H1 (cell line): Measurements from ENCODE around the gene CDK10. TPM values are rescaled to one million over a fixed set of nuclear protein-coding genes. Genes with fewer than 3 reads are reported as not detected.

ENCODE experiments used
- CTCF ChIA-PET: fragments of 300-600 bp; sonication (Branson Sonifier 250); formaldehyde crosslinking; loops from one replicate; lab custom pipeline; 2021; ENCODE audit not compliant: partially characterized antibody; lab: Charles Lee
- POLR2A ChIA-PET: fragments of 300-600 bp; sonication (Branson Sonifier 250); formaldehyde crosslinking; loops from one replicate; lab custom pipeline; 2021; ENCODE audit warnings: inconsistent platforms; ENCODE audit not compliant: partially characterized antibody; lab: Charles Lee
- DNase-seq, 2 experiments: peaks; one replicate each; pipeline versions ENCODE4 v3.0.0 to v3.0.0-alpha.2; 2010 to 2022; ENCODE audit warnings: low spot score in 2 of 2, low read depth in 1 of 2, mixed read lengths in 1 of 2
- FAIRE-seq: peaks from 2 replicates; lab custom pipeline; 2011; peaks lifted over from hg19 to GRCh38; lab: Jason Lieb, UNC
- H2AFZ ChIP-seq: 2 replicates; pipeline ENCODE4 v1.8.1; 2012; ENCODE audit warnings: low read length, inconsistent platforms
- H2AK5ac ChIP-seq: 2 replicates; pipeline ENCODE4 v1.6.1; 2013; ENCODE audit warnings: low read depth, low read length
- H2BK120ac ChIP-seq: replicated peaks from 2 replicates; pipeline ENCODE3; 2013; ENCODE audit warnings: low read depth, low read length, inconsistent platforms
- H2BK12ac ChIP-seq: 2 replicates; pipeline ENCODE4 v1.6.1; 2013; ENCODE audit warnings: low read depth, low read length
- H2BK15ac ChIP-seq: 2 replicates; pipeline ENCODE4 v1.6.1; 2013; ENCODE audit warnings: low read length
- H2BK20ac ChIP-seq: 2 replicates; pipeline ENCODE4 v1.6.1; 2013; ENCODE audit warnings: low read length
- H2BK5ac ChIP-seq: 2 replicates; pipeline ENCODE4 v1.6.1; 2013; ENCODE audit warnings: low read depth, low read length
- H3K14ac ChIP-seq: 2 replicates; pipeline ENCODE4 v1.6.1; 2013; ENCODE audit warnings: inconsistent platforms; ENCODE audit not compliant: insufficient read length
- H3K18ac ChIP-seq: 2 replicates; pipeline ENCODE4 v1.6.1; 2013; ENCODE audit warnings: low read length; ENCODE audit errors: extremely low read depth
- H3K23ac ChIP-seq: 2 replicates; pipeline ENCODE4 v1.6.1; 2013; ENCODE audit warnings: inconsistent platforms; ENCODE audit not compliant: insufficient read length
- H3K23me2 ChIP-seq: 2 replicates; pipeline ENCODE4 v1.6.1; 2013; ENCODE audit warnings: low read depth, low read length
- H3K27ac ChIP-seq: 2 replicates; pipeline ENCODE4 v1.6.1; 2011; ENCODE audit warnings: low read depth, low read length, inconsistent platforms
- H3K27me3 ChIP-seq, 4 experiments: replicated peaks in 1 of 4; 1 replicate in 1 of 4; 2 replicates in 3 of 4; pipeline versions ENCODE4 v1.6.1 to v1.8.1; 2011 to 2013; ENCODE audit warnings: low read length in 3 of 4, mild to moderate bottlenecking in 3 of 4, inconsistent platforms in 2 of 4, mixed read lengths in 2 of 4, moderate library complexity in 1 of 4; ENCODE audit not compliant: control insufficient read depth in 3 of 4, insufficient read depth in 3 of 4; ENCODE audit errors: extremely low read depth in 1 of 4
- H3K36me3 ChIP-seq, 4 experiments: 2 replicates each; pipeline versions ENCODE4 v1.6.1 to v1.8.1; 2011 to 2013; ENCODE audit warnings: mild to moderate bottlenecking in 4 of 4, low read length in 3 of 4, moderate library complexity in 2 of 4, control low read depth in 1 of 4, inconsistent platforms in 1 of 4; ENCODE audit not compliant: insufficient read depth in 4 of 4, control insufficient read depth in 2 of 4
- H3K4ac ChIP-seq: replicated peaks from 2 replicates; pipeline ENCODE3; 2013; ENCODE audit warnings: low read length, low read depth, mixed read lengths, inconsistent platforms; ENCODE audit not compliant: insufficient read length
- H3K4me1 ChIP-seq, 4 experiments: replicated peaks in 1 of 4; 1 replicate in 1 of 4; 2 replicates in 3 of 4; pipeline versions ENCODE4 v1.6.1 to v1.8.1; 2011 to 2013; ENCODE audit warnings: low read length in 3 of 4, inconsistent platforms in 2 of 4, mixed read lengths in 1 of 4; ENCODE audit not compliant: insufficient read depth in 4 of 4, control insufficient read depth in 3 of 4
- H3K4me2 ChIP-seq, 2 experiments: 2 replicates each; pipeline versions ENCODE4 v1.6.1 to v1.8.1; 2011 to 2013; ENCODE audit warnings: low read depth in 2 of 2, low read length in 2 of 2, control low read depth in 1 of 2, inconsistent platforms in 1 of 2, mild to moderate bottlenecking in 1 of 2; ENCODE audit not compliant: insufficient read depth in 1 of 2
- H3K4me3 ChIP-seq, 4 experiments: fragments of 200-600, 300-600 bp in 1 of 4; sonication (generic), shearing (Covaris generic), sonication (Bioruptor Twin) in 1 of 4; 2 replicates each; pipeline versions ENCODE4 v1.5.1 to v1.8.1; 2011 to 2016; ENCODE audit warnings: low read length in 4 of 4, low read depth in 3 of 4, control low read depth in 2 of 4, inconsistent platforms in 2 of 4, mild to moderate bottlenecking in 2 of 4, mixed read lengths in 1 of 4, moderate library complexity in 1 of 4; ENCODE audit not compliant: insufficient read depth in 2 of 4; ENCODE audit errors: extremely low read depth in 1 of 4
- H3K56ac ChIP-seq: replicated peaks from 2 replicates; pipeline ENCODE3; 2013; ENCODE audit warnings: low read depth, mild to moderate bottlenecking, mixed read lengths, low read length, inconsistent platforms; ENCODE audit not compliant: insufficient read length
- H3K79me1 ChIP-seq: 2 replicates; pipeline ENCODE4 v1.6.1; 2013; ENCODE audit warnings: low read depth, low read length, control low read depth
- H3K79me2 ChIP-seq, 2 experiments: 2 replicates each; pipeline versions ENCODE4 v1.6.1 to v1.8.1; 2012 to 2013; ENCODE audit warnings: low read length in 2 of 2, mild to moderate bottlenecking in 2 of 2, inconsistent platforms in 1 of 2; ENCODE audit not compliant: insufficient read depth in 2 of 2, control insufficient read depth in 1 of 2
- H3K9ac ChIP-seq, 4 experiments: replicated peaks in 1 of 4; 1 replicate in 1 of 4; 2 replicates in 3 of 4; pipeline versions ENCODE4 v1.6.1 to v1.8.1; 2011 to 2013; ENCODE audit warnings: low read depth in 3 of 4, low read length in 3 of 4, control low read depth in 2 of 4, mild to moderate bottlenecking in 2 of 4, moderate library complexity in 2 of 4, inconsistent platforms in 1 of 4; ENCODE audit errors: extremely low read depth in 1 of 4
- H3K9me3 ChIP-seq, 2 experiments: 2 replicates each; pipeline versions ENCODE4 v1.6.1 to v1.8.1; 2012 to 2013; ENCODE audit warnings: mild to moderate bottlenecking in 2 of 2, moderate library complexity in 2 of 2, control low read depth in 1 of 2, inconsistent platforms in 1 of 2, low read depth in 1 of 2, low read length in 1 of 2, mixed read lengths in 1 of 2; ENCODE audit not compliant: insufficient read depth in 2 of 2
- H4K20me1 ChIP-seq, 2 experiments: replicated peaks in 1 of 2; 2 replicates each; pipeline versions ENCODE3 to v1.8.1; 2011 to 2013; ENCODE audit warnings: inconsistent platforms in 2 of 2, low read length in 2 of 2, mild to moderate bottlenecking in 1 of 2; ENCODE audit not compliant: insufficient read depth in 2 of 2, control insufficient read depth in 1 of 2
- H4K5ac ChIP-seq: 2 replicates; pipeline ENCODE4 v1.6.1; 2013; ENCODE audit warnings: low read length, low read depth, mixed read lengths, inconsistent platforms; ENCODE audit not compliant: insufficient read length
- H4K8ac ChIP-seq: 2 replicates; pipeline ENCODE4 v1.8.0; 2013; ENCODE audit warnings: mild to moderate bottlenecking, moderate library complexity, low read length, inconsistent platforms; ENCODE audit not compliant: insufficient read depth; ENCODE audit errors: extremely low read depth
- H4K91ac ChIP-seq: replicated peaks from 2 replicates; pipeline ENCODE3; 2013; ENCODE audit warnings: low read length, mixed read lengths, inconsistent platforms; ENCODE audit not compliant: insufficient read length
- KDM5A ChIP-seq: fragments of 200-600 bp; IDR thresholded peaks from 2 replicates; pipeline ENCODE4 v1.7.1; 2012; ENCODE audit warnings: mild to moderate bottlenecking, low read length, inconsistent platforms, mixed read lengths
- NRF1 ChIP-seq: IDR thresholded peaks from 2 replicates; pipeline ENCODE4 v1.6.1; 2011; ENCODE audit warnings: mild to moderate bottlenecking, low read depth, low read length, improper control_type of control experiment
- WGBS, 2 experiments: shearing (Covaris generic) in 1 of 2; methylation state at CpG; one replicate each; pipeline versions ENCODE4 v1.1.6 to v1.1.7; 2013 to 2015; ENCODE audit warnings: low lambda C conversion rate in 2 of 2, mixed read lengths in 2 of 2, inconsistent platforms in 1 of 2, low coverage in 1 of 2, missing lambda C conversion rate in 1 of 2; ENCODE audit not compliant: insufficient replicate concordance in 2 of 2, insufficient coverage in 1 of 2, insufficient read length in 1 of 2; ENCODE audit errors: extremely low coverage in 1 of 2, missing lambda C conversion rate in 1 of 2; 5-methylcytosine and 5-hydroxymethylcytosine counted together
- polyA plus RNA-seq, 7 experiments: library from polyadenylated mRNA; depleted of rRNA in 3 of 7; stranded (reverse) in 5 of 7; unstranded in 2 of 7; fragments of >200 nt in 5 of 7; fragments of 200-250 nt in 2 of 7; gene quantifications; 1 replicate in 5 of 7; 2 replicates in 1 of 7; 4 replicates in 1 of 7; pipeline versions ENCODE4 v1.2.1 to v1.2.3, GENCODE V29; 2011 to 2013; ENCODE audit warnings: missing spikeins in 2 of 7, mixed read lengths in 2 of 7
- total RNA-seq: library from RNA; stranded (reverse); fragmentation: NEBNext Ultra II Directional; extraction: Animal tissue kit (Norgen Biotek cat#: 25700); gene quantifications from 2 replicates; pipeline ENCODE4 v1.2.1, GENCODE V29; 2021

The CDK10 gene
- total and polyA plus RNA-seq, 2 of the 8 experiments (the other 6 are each of a cell fraction or from before 2014, with no cell fraction given) = 49.5 to 83.9 TPM

- ChIA-PET CTCF (interaction anchor here (1.7 kb wide), 1 partner anchor 10 kb away, joined by 6 read pairs; no protein-coding TSS in a partner anchor), POLR2A (no interaction called here)
These were observed 39.6 kb upstream of the CDK10 start for GRCh38 chr16:89646906-89647305.

More at GRCh38 chr16:89646906-89647305, 39.6 kb upstream of the CDK10 start:
- no peak overlapping the region for H3K4me2 ChIP-seq
- no peak overlapping the region for H2BK15ac ChIP-seq
- H3K23me2 ChIP-seq = no peaks in the 10 kb centered on the region
- no peak overlapping the region for H4K8ac ChIP-seq
- H4K91ac ChIP-seq = no peak overlapping the region
- no peak overlapping the region for H2BK5ac ChIP-seq
- H3K23ac ChIP-seq = no peak overlapping the region
- H2BK12ac ChIP-seq = no peak overlapping the region
- FAIRE-seq (no peak), DNase-seq (no peak)
- no peaks in the 10 kb centered on the region for H3K4me1 ChIP-seq
- H2AFZ ChIP-seq = no peak overlapping the region
- 84% methylated on average over 9 of the region's 12 CpGs; no CpG with 5 or more reads in 1 of the 2 experiments for WGBS, 2 experiments
- H2AK5ac ChIP-seq = no peak overlapping the region
- no peak overlapping the region for H2BK20ac ChIP-seq
- no peak overlapping the region for H3K18ac ChIP-seq
- H3K4ac ChIP-seq = no peak overlapping the region
- H2BK120ac ChIP-seq = no peak overlapping the region
- no peak overlapping the region for H3K14ac ChIP-seq
- no peaks in the 10 kb centered on the region for H3K79me2 ChIP-seq
- H3K4me3 ChIP-seq = no peak overlapping the region
- TF ChIP-seq NRF1 = no peak
- TF ChIP-seq KDM5A = no peak
- H4K20me1 ChIP-seq = peaks cover 2 to 13% of the 10 kb centered on the region in 2 experiments
- no peak overlapping the region for H3K27ac ChIP-seq
- no peak overlapping the region for H4K5ac ChIP-seq
- no peaks in the 10 kb centered on the region for H3K9me3 ChIP-seq
- H3K9ac ChIP-seq = no peak overlapping the region
- peaks cover 10 to 26% (median 20%) of the 10 kb centered on the region in 4 experiments; a peak in 7 of 8 replicates for H3K36me3 ChIP-seq
- H3K56ac ChIP-seq = no peak overlapping the region
- H3K27me3 ChIP-seq = no peaks in the 10 kb centered on the region
- H3K79me1 ChIP-seq = peaks cover 3% of the 10 kb centered on the region
